ENCODE measurements around the gene LMF2. TPM values are rescaled to one million over a fixed set of nuclear protein-coding genes. Genes with fewer than 3 reads are reported as not detected.

Gene LMF2
- polyA plus RNA-seq, 3 donors: 15.0 to 145 (median 16.6) TPM

DNA sequence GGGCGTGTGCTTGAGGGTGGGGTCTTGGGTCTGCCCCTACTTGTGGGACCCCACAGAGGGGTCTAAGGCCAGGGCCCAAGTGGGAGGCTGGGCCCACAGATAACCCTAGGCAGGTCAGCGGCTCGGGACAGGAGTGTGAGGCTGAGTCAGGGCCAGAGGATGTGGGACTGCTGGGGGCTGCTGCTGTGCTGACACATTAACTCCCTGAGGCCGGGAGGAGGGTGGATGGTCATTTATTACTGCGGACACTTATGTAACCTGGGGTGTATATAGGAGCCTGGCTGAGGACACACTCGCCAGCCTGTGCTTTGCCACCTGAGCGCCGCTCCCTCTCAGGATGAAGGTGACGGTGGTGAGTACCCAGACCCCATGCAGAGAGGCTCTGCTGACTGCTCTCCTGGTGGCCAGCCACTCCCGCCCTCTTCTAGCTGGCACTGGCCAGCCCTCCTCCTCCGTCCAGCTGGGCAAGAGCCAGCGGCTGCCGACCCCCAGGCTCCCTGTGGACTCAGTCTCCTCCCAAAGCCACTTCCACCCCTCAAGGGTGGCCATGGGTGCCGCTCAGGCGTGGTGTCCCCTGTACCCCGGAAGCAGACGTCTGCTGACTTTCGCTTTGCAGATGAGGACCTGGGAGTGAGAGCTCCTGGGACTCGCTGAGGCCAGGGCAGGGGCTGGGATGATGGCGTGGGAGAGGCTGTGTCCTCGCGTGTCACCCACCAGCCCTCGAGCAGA lies 20.8 kb downstream of the LMF2 start, which contains the start of gene MIOX:
Gene MIOX, plus strand, starts transcription at position 299 of the 729 bp plus-strand sequence. Its CDS starts 39 bp downstream, at position 338.
- peaks cover 6 to 19% of the 10 kb centered on the region in 2 donors for H3K27me3 ChIP-seq (ENCODE audit: control insufficient read depth in 2 of 2, insufficient read depth in 2 of 2, low read length in 2 of 2)
- H4K20me1 ChIP-seq (ENCODE audit: insufficient read depth, low read length): no peaks in the 10 kb centered on the region
- peaks cover 4 to 14% of the 10 kb centered on the region in 2 donors for H3K4me1 ChIP-seq (ENCODE audit: control insufficient read depth in 1 of 2, insufficient read depth in 2 of 2, low read length in 2 of 2)
- no peak within 1 kb of the TSS for H3K9ac ChIP-seq (ENCODE audit: insufficient read depth, low read length, poor library complexity, severe bottlenecking)
- no peaks in the 10 kb centered on the region for H3K79me2 ChIP-seq (ENCODE audit: insufficient read depth, low read length)
- intact Hi-C loops (cut with micrococcal nuclease): no loop called here
- H3K9me3 Mint-ChIP-seq: peaks cover 0 to 5% (median 0%) of the 10 kb centered on the region in 7 donors
- H3K27me3 Mint-ChIP-seq (ENCODE audit: low read depth in 3 of 3): peaks cover 10 to 44% (median 17%) of the 10 kb centered on the region in 3 donors
- no peak within 1 kb of the TSS for H3K4me2 ChIP-seq (replicated peaks; ENCODE audit: extremely low read depth, low read length, poor library complexity, severe bottlenecking)
- H3K9me3 ChIP-seq (replicated peaks in 1 of 2; ENCODE audit: control insufficient read depth in 1 of 2, insufficient read depth in 1 of 2, low read length in 2 of 2): no peaks in the 10 kb centered on the region
- no peak within 1 kb of the TSS for H3K4me3 Mint-ChIP-seq
- H3K4me3 ChIP-seq (replicated peaks in 1 of 3; ENCODE audit: low read depth in 2 of 3, low read length in 3 of 3): no peak within 1 kb of the TSS
- H3K27ac ChIP-seq (ENCODE audit: low read depth in 1 of 2, low read length in 2 of 2): no peak within 1 kb of the TSS
- peak within 1 kb of the TSS in 1 of 7 donors; percentile 23 for H3K27ac Mint-ChIP-seq
- DNase-seq: no peak
- H3K36me3 Mint-ChIP-seq: no peaks in the 10 kb centered on the region
- 86% methylated on average over 23 of the region's 23 CpGs for WGBS (ENCODE audit: insufficient coverage)
- TF ChIP-seq, protein P1, sequence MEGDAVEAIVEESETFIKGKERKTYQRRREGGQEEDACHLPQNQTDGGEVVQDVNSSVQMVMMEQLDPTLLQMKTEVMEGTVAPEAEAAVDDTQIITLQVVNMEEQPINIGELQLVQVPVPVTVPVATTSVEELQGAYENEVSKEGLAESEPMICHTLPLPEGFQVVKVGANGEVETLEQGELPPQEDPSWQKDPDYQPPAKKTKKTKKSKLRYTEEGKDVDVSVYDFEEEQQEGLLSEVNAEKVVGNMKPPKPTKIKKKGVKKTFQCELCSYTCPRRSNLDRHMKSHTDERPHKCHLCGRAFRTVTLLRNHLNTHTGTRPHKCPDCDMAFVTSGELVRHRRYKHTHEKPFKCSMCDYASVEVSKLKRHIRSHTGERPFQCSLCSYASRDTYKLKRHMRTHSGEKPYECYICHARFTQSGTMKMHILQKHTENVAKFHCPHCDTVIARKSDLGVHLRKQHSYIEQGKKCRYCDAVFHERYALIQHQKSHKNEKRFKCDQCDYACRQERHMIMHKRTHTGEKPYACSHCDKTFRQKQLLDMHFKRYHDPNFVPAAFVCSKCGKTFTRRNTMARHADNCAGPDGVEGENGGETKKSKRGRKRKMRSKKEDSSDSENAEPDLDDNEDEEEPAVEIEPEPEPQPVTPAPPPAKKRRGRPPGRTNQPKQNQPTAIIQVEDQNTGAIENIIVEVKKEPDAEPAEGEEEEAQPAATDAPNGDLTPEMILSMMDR (IDR thresholded peaks at IDR 0.05): no peak
- no peaks in the 10 kb centered on the region for H3K36me3 ChIP-seq (replicated peaks in 1 of 2; ENCODE audit: control insufficient read depth in 1 of 2, insufficient read depth in 2 of 2, low read length in 2 of 2)
- H3K4me1 Mint-ChIP-seq: peaks cover 8% of the 10 kb centered on the region
- no peak within 1 kb of the TSS for H2AFZ ChIP-seq (ENCODE audit: insufficient read depth, low read depth, low read length, poor library complexity, severe bottlenecking)

DNA sequence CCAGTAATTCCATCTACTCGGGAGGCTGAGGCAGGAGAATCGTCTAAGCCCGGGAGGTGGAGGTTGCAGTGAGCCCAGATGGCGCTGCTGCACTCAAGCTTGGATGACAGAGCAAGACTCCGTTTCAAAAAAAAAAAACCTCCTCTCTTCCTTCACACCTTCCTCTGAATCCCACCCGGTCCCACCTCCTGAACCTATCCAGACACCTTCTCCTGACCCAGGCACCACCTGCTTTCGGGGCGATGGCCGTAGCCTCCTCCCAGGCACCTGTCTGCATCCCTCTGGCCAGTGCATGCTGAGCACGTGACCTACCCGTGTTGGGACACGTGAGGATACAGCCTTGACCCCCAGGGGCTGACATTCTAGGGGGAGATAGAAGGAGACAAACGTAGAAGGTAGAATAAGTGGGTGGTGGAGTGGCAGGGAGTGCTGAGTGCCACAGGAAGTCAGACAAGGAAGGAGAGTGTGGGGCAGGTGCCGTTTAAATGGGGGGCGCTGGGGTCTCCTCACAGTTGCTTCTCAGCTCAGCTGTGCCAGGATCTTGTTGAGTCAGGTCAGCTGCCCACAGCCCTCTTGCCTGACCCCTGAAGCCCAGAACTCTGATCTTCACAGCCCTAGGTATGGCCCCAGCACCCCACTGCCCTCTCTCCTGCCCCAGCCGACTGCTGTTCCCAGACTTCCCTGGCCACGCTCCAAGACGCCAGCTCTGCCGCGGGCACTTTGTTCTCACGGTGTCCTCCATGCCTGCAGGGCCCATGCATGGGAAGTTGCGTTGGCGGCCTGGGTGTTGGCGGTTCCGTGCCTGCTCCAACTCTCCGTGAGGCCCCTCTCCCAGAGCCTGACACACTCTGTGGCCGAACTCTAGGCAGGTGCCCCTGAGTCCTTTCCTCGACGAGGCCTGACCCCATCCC lies 22.0 kb downstream of the LMF2 start:
- no peak overlapping the region for H2AFZ ChIP-seq (ENCODE audit: insufficient read depth, low read depth, low read length, poor library complexity, severe bottlenecking)
- Mint-ChIP-seq H3K27me3 (ENCODE audit: low read depth in 3 of 3) (peaks cover 13 to 46% (median 19%) of the 10 kb centered on the region in 3 donors), H3K36me3 (no peaks in the 10 kb centered on the region), H3K27ac (peak overlapping the region in 1 of 7 donors; percentile 23), H3K4me1 (peaks cover 2% of the 10 kb centered on the region), H3K4me3 (no peak overlapping the region), H3K9me3 (peaks cover 0 to 8% (median 2%) of the 10 kb centered on the region in 7 donors)
- intact Hi-C loops (cut with micrococcal nuclease): no loop called here
- H3K9ac ChIP-seq (ENCODE audit: insufficient read depth, low read length, poor library complexity, severe bottlenecking): no peak overlapping the region
- TF ChIP-seq, protein P1 (IDR thresholded peaks at IDR 0.05): no peak
- H4K20me1 ChIP-seq (ENCODE audit: insufficient read depth, low read length): no peaks in the 10 kb centered on the region
- no peak overlapping the region for H3K4me3 ChIP-seq (replicated peaks in 1 of 3; ENCODE audit: low read depth in 2 of 3, low read length in 3 of 3)
- H3K4me1 ChIP-seq (ENCODE audit: control insufficient read depth in 1 of 2, insufficient read depth in 2 of 2, low read length in 2 of 2): peaks cover 5 to 14% of the 10 kb centered on the region in 2 donors
- WGBS (ENCODE audit: insufficient coverage): 65% methylated on average over 29 of the region's 29 CpGs
- H3K27ac ChIP-seq (ENCODE audit: low read depth in 1 of 2, low read length in 2 of 2): no peak overlapping the region
- no peaks in the 10 kb centered on the region for H3K36me3 ChIP-seq (replicated peaks in 1 of 2; ENCODE audit: control insufficient read depth in 1 of 2, insufficient read depth in 2 of 2, low read length in 2 of 2)
- no peaks in the 10 kb centered on the region for H3K9me3 ChIP-seq (replicated peaks in 1 of 2; ENCODE audit: control insufficient read depth in 1 of 2, insufficient read depth in 1 of 2, low read length in 2 of 2)
- no peak overlapping the region for H3K4me2 ChIP-seq (replicated peaks; ENCODE audit: extremely low read depth, low read length, poor library complexity, severe bottlenecking)
- no peak for DNase-seq
- H3K27me3 ChIP-seq (ENCODE audit: control insufficient read depth in 2 of 2, insufficient read depth in 2 of 2, low read length in 2 of 2): peaks cover 7 to 26% of the 10 kb centered on the region in 2 donors
- H3K79me2 ChIP-seq (ENCODE audit: insufficient read depth, low read length): no peaks in the 10 kb centered on the region
